Measurements from ENCODE around the gene HPSE2.

GRCh38 chr10:99005254-99005653 lies 230.4 kb downstream of the HPSE2 start:
- TF ChIP-seq POLR2A (IDR thresholded peaks at IDR 0.05; ENCODE audit: low read depth, low read length) = no peak
- no peak for TF ChIP-seq TAF1 (IDR thresholded peaks at IDR 0.05; ENCODE audit: low read depth, low read length)
- TF ChIP-seq POLR2AphosphoS5 (IDR thresholded peaks at IDR 0.05; ENCODE audit: low read depth, low read length) = no peak
- TF ChIP-seq PAX5 (IDR thresholded peaks at IDR 0.05; ENCODE audit: insufficient read depth, low read length, severe bottlenecking) = no peak
- no peak for TF ChIP-seq SPI1 (IDR thresholded peaks at IDR 0.05; ENCODE audit: low read depth, low read length)

Measured in GM12891 (cell line).